Measurements from ENCODE around the gene F13B.

Gene F13B

GRCh38 chr1:197092491-197093023 is 25.5 kb upstream of the F13B start:
- Histone ChIP-seq H3K27ac (ENCODE audit: low read depth, low read length) (no peak overlapping the region), H3K4me1 (ENCODE audit: control insufficient read depth in 1 of 2, insufficient read depth in 2 of 2, low read length in 2 of 2) (peaks cover 0 to 5% of the 10 kb centered on the region in 2 donors), H3K9me3 (ENCODE audit: control insufficient read depth in 1 of 2, low read length in 2 of 2) (no peaks in the 10 kb centered on the region), H3K4me3 (ENCODE audit: low read depth in 1 of 2, low read length in 2 of 2) (no peak overlapping the region), H3K9ac (ENCODE audit: low read depth in 1 of 2, low read length in 2 of 2) (no peak overlapping the region), H3K36me3 (ENCODE audit: control insufficient read depth in 1 of 2, insufficient read depth in 2 of 2, low read length in 2 of 2) (peaks cover 0 to 1% of the 10 kb centered on the region in 2 donors), H3K27me3 (ENCODE audit: control insufficient read depth in 1 of 2, insufficient read depth in 2 of 2, low read length in 2 of 2) (no peaks in the 10 kb centered on the region)

GRCh38 chr1:197083474-197083873 is 16.4 kb upstream of the F13B start:
- Histone ChIP-seq H3K9ac (ENCODE audit: low read depth in 1 of 2, low read length in 2 of 2) (no peak overlapping the region), H3K4me1 (ENCODE audit: control insufficient read depth in 1 of 2, insufficient read depth in 2 of 2, low read length in 2 of 2) (no peaks in the 10 kb centered on the region), H3K27ac (ENCODE audit: low read depth, low read length) (no peak overlapping the region), H3K4me3 (ENCODE audit: low read depth in 1 of 2, low read length in 2 of 2) (no peak overlapping the region), H3K36me3 (ENCODE audit: control insufficient read depth in 1 of 2, insufficient read depth in 2 of 2, low read length in 2 of 2) (peaks cover 0 to 4% of the 10 kb centered on the region in 2 donors), H3K27me3 (ENCODE audit: control insufficient read depth in 1 of 2, insufficient read depth in 2 of 2, low read length in 2 of 2) (no peaks in the 10 kb centered on the region), H3K9me3 (ENCODE audit: control insufficient read depth in 1 of 2, low read length in 2 of 2) (peaks cover 8 to 14% of the 10 kb centered on the region in 2 donors)

GRCh38 chr1:197081117-197081753 is 14.2 kb upstream of the F13B start:
- Histone ChIP-seq H3K4me3 (ENCODE audit: low read depth in 1 of 2, low read length in 2 of 2) (peak overlapping the region in 1 of 2 donors; percentile 5), H3K27ac (ENCODE audit: low read depth, low read length) (no peak overlapping the region), H3K9ac (ENCODE audit: low read depth in 1 of 2, low read length in 2 of 2) (no peak overlapping the region), H3K27me3 (ENCODE audit: control insufficient read depth in 1 of 2, insufficient read depth in 2 of 2, low read length in 2 of 2) (no peaks in the 10 kb centered on the region), H3K9me3 (ENCODE audit: control insufficient read depth in 1 of 2, low read length in 2 of 2) (peaks cover 8 to 14% of the 10 kb centered on the region in 2 donors), H3K36me3 (ENCODE audit: control insufficient read depth in 1 of 2, insufficient read depth in 2 of 2, low read length in 2 of 2) (no peaks in the 10 kb centered on the region), H3K4me1 (ENCODE audit: control insufficient read depth in 1 of 2, insufficient read depth in 2 of 2, low read length in 2 of 2) (no peaks in the 10 kb centered on the region)

GRCh38 chr1:197080323-197080722 is 13.3 kb upstream of the F13B start:
- Histone ChIP-seq H3K4me3 (ENCODE audit: low read depth in 1 of 2, low read length in 2 of 2) (no peak overlapping the region), H3K36me3 (ENCODE audit: control insufficient read depth in 1 of 2, insufficient read depth in 2 of 2, low read length in 2 of 2) (no peaks in the 10 kb centered on the region), H3K9ac (ENCODE audit: low read depth in 1 of 2, low read length in 2 of 2) (no peak overlapping the region), H3K4me1 (ENCODE audit: control insufficient read depth in 1 of 2, insufficient read depth in 2 of 2, low read length in 2 of 2) (no peaks in the 10 kb centered on the region), H3K9me3 (ENCODE audit: control insufficient read depth in 1 of 2, low read length in 2 of 2) (peaks cover 8 to 14% of the 10 kb centered on the region in 2 donors), H3K27ac (ENCODE audit: low read depth, low read length) (no peak overlapping the region), H3K27me3 (ENCODE audit: control insufficient read depth in 1 of 2, insufficient read depth in 2 of 2, low read length in 2 of 2) (no peaks in the 10 kb centered on the region)

GRCh38 chr1:197076585-197076984 is 9.5 kb upstream of the F13B start:
- Histone ChIP-seq H3K36me3 (ENCODE audit: control insufficient read depth in 1 of 2, insufficient read depth in 2 of 2, low read length in 2 of 2) (no peaks in the 10 kb centered on the region), H3K27me3 (ENCODE audit: control insufficient read depth in 1 of 2, insufficient read depth in 2 of 2, low read length in 2 of 2) (no peaks in the 10 kb centered on the region), H3K9me3 (ENCODE audit: control insufficient read depth in 1 of 2, low read length in 2 of 2) (peaks cover 0 to 9% of the 10 kb centered on the region in 2 donors), H3K4me1 (ENCODE audit: control insufficient read depth in 1 of 2, insufficient read depth in 2 of 2, low read length in 2 of 2) (no peaks in the 10 kb centered on the region), H3K27ac (ENCODE audit: low read depth, low read length) (no peak overlapping the region), H3K9ac (ENCODE audit: low read depth in 1 of 2, low read length in 2 of 2) (no peak overlapping the region), H3K4me3 (ENCODE audit: low read depth in 1 of 2, low read length in 2 of 2) (no peak overlapping the region)

- Histone ChIP-seq H3K4me1 (ENCODE audit: control insufficient read depth in 1 of 2, insufficient read depth in 2 of 2, low read length in 2 of 2) (no peaks in the 10 kb centered on the region), H3K27me3 (ENCODE audit: control insufficient read depth in 1 of 2, insufficient read depth in 2 of 2, low read length in 2 of 2) (no peaks in the 10 kb centered on the region), H3K36me3 (ENCODE audit: control insufficient read depth in 1 of 2, insufficient read depth in 2 of 2, low read length in 2 of 2) (no peaks in the 10 kb centered on the region), H3K4me3 (ENCODE audit: low read depth in 1 of 2, low read length in 2 of 2) (no peak overlapping the region), H3K27ac (ENCODE audit: low read depth, low read length) (no peak overlapping the region), H3K9ac (ENCODE audit: low read depth in 1 of 2, low read length in 2 of 2) (no peak overlapping the region), H3K9me3 (ENCODE audit: control insufficient read depth in 1 of 2, low read length in 2 of 2) (no peaks in the 10 kb centered on the region)
These were observed 6.9 kb upstream of the F13B start for GRCh38 chr1:197073978-197074377.

GRCh38 chr1:197067457-197067818 is 378 bp upstream of the F13B start:
- Histone ChIP-seq H3K9ac (ENCODE audit: low read depth in 1 of 2, low read length in 2 of 2) (no peak overlapping the region), H3K9me3 (ENCODE audit: control insufficient read depth in 1 of 2, low read length in 2 of 2) (no peaks in the 10 kb centered on the region), H3K36me3 (ENCODE audit: control insufficient read depth in 1 of 2, insufficient read depth in 2 of 2, low read length in 2 of 2) (no peaks in the 10 kb centered on the region), H3K4me3 (ENCODE audit: low read depth in 1 of 2, low read length in 2 of 2) (no peak overlapping the region), H3K27ac (ENCODE audit: low read depth, low read length) (no peak overlapping the region), H3K4me1 (ENCODE audit: control insufficient read depth in 1 of 2, insufficient read depth in 2 of 2, low read length in 2 of 2) (peaks cover 0 to 6% of the 10 kb centered on the region in 2 donors), H3K27me3 (ENCODE audit: control insufficient read depth in 1 of 2, insufficient read depth in 2 of 2, low read length in 2 of 2) (no peaks in the 10 kb centered on the region)

- H3K27ac ChIP-seq (ENCODE audit: low read depth, low read length), result no peak overlapping the region
- no peaks in the 10 kb centered on the region for H3K27me3 ChIP-seq (ENCODE audit: control insufficient read depth in 1 of 2, insufficient read depth in 2 of 2, low read length in 2 of 2)
- H3K36me3 ChIP-seq (ENCODE audit: control insufficient read depth in 1 of 2, insufficient read depth in 2 of 2, low read length in 2 of 2), result no peaks in the 10 kb centered on the region
- H3K4me3 ChIP-seq (ENCODE audit: low read depth in 1 of 2, low read length in 2 of 2), result no peak overlapping the region
- H3K9ac ChIP-seq (ENCODE audit: low read depth in 1 of 2, low read length in 2 of 2), result no peak overlapping the region
- peaks cover 0 to 6% of the 10 kb centered on the region in 2 donors for H3K4me1 ChIP-seq (ENCODE audit: control insufficient read depth in 1 of 2, insufficient read depth in 2 of 2, low read length in 2 of 2)
- H3K9me3 ChIP-seq (ENCODE audit: control insufficient read depth in 1 of 2, low read length in 2 of 2), result no peaks in the 10 kb centered on the region
These were observed 783 bp downstream of the F13B start for GRCh38 chr1:197066277-197066676.

GRCh38 chr1:197065559-197065958 is 1.5 kb downstream of the F13B start:
- no peak overlapping the region for H3K4me3 ChIP-seq (ENCODE audit: low read depth in 1 of 2, low read length in 2 of 2)
- no peak overlapping the region for H3K27ac ChIP-seq (ENCODE audit: low read depth, low read length)
- no peak overlapping the region for H3K9ac ChIP-seq (ENCODE audit: low read depth in 1 of 2, low read length in 2 of 2)
- peaks cover 0 to 6% of the 10 kb centered on the region in 2 donors for H3K4me1 ChIP-seq (ENCODE audit: control insufficient read depth in 1 of 2, insufficient read depth in 2 of 2, low read length in 2 of 2)
- H3K36me3 ChIP-seq (ENCODE audit: control insufficient read depth in 1 of 2, insufficient read depth in 2 of 2, low read length in 2 of 2), result no peaks in the 10 kb centered on the region
- H3K27me3 ChIP-seq (ENCODE audit: control insufficient read depth in 1 of 2, insufficient read depth in 2 of 2, low read length in 2 of 2), result no peaks in the 10 kb centered on the region
- H3K9me3 ChIP-seq (ENCODE audit: control insufficient read depth in 1 of 2, low read length in 2 of 2), result no peaks in the 10 kb centered on the region

GRCh38 chr1:197063212-197063611 is 3.8 kb downstream of the F13B start:
- Histone ChIP-seq H3K4me1 (ENCODE audit: control insufficient read depth in 1 of 2, insufficient read depth in 2 of 2, low read length in 2 of 2) (peaks cover 0 to 6% of the 10 kb centered on the region in 2 donors), H3K36me3 (ENCODE audit: control insufficient read depth in 1 of 2, insufficient read depth in 2 of 2, low read length in 2 of 2) (no peaks in the 10 kb centered on the region), H3K27me3 (ENCODE audit: control insufficient read depth in 1 of 2, insufficient read depth in 2 of 2, low read length in 2 of 2) (no peaks in the 10 kb centered on the region), H3K9me3 (ENCODE audit: control insufficient read depth in 1 of 2, low read length in 2 of 2) (no peaks in the 10 kb centered on the region), H3K4me3 (ENCODE audit: low read depth in 1 of 2, low read length in 2 of 2) (no peak overlapping the region), H3K27ac (ENCODE audit: low read depth, low read length) (no peak overlapping the region), H3K9ac (ENCODE audit: low read depth in 1 of 2, low read length in 2 of 2) (no peak overlapping the region)

Data from duodenal mucosa (tissue), 2 donors.